ENCODE measurements around the gene SPRR5.

Gene SPRR5

DNA sequence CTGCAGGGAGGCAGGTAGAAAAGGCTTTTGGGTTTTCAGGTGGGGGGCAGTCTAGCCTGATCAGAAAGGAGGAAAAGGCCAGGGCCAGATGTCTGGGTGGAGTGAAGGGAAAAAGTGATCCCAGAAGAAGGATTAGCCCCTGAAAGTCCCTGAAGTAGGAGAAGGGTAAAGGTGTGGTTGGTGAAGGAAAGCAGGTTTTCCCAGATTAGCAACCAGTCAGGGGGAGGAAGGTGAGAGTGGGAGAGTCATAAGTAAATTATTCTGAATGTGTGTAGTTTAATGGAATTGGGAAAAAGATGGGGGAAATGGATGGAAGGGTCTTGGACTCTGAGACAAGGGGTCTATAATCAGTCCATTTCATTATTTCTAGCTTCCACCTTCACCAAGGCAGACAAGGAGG, 36.2 kb downstream of the SPRR5 start:
- no peak for DNase-seq (ENCODE audit: low spot score)

DNA sequence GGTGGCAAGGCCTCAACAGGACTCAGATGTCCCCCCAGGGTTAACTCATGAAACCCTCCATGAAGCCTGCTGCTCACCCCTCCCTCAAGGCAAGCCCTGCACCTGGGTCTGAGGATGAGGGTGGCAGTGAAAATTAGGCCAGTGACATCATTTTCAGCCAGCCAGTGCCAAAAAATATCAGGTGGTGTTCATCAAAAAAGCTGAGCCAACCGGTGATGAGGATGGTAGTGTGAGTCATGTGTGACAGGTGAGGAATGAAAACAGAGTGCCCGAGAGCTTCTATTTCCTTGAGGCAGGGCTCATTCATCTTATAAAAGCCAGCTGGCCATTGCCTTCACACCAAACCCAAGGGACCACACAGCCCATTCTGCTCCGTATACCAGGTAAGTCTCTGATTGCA, 36.7 kb downstream of the SPRR5 start, which contains the start of gene SPRR1A:
SPRR1A (plus strand) TSS at position 339 of the 400 bp plus-strand sequence. CDS start 1,150 bp downstream, outside the sequence.
- no peak for DNase-seq (ENCODE audit: low spot score)

DNA sequence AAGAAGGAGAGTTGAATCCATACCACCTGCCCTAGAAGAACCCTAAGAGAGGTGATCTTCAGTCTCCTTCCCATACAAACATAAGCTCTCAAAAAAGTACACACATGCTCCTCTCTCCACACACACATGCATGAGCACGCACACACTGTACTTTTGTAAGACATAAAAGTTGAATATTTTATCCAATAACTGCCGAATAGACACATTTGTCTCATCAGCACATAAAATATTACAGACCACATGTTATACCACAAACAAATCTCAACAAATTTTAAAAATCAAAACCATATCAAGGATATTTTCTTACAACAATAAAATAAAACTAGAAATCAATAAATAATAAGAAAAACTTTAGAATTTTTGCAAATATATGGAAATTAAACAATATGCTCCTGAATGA, 39.6 kb downstream of the SPRR5 start:
- DNase-seq (ENCODE audit: low spot score): no peak

DNA sequence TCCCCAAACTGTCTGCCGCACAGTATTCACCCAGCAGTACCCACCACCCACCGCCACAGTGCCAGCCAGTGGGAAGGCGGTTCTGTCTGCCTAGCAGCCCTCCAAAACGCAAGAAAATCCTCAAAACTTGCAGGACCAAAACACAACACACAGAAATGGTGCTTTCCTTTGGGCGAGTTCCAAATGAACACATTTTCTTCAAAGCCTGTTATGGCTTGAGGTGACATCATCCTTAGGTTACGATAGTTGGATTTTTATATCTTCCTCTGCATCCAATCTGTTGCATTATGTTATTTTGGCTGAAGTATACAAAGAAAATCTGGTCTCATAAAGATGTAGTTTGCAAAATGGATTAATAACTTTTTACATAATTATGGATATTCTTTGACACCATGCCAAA, 46.2 kb downstream of the SPRR5 start:
- no peak for DNase-seq (ENCODE audit: low spot score)

DNA sequence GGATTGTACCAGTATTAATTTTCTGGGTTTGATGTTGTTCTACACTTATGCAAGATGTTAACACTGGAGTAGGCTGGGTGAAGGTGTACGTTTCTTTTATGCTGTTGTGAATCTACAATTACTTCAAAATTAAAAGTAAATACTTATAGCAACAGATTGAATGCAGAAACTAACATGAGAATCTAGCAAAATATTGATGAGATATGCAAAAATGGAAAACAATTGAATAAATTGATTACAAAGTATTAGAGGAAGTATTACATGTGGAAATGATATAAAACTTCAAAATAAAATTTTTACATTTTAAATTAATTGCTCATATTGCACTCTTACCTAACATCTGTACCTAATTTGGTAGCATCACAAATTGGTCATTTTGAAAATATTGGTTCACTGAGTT, 48.8 kb downstream of the SPRR5 start:
- no peak for DNase-seq (ENCODE audit: low spot score)

DNA sequence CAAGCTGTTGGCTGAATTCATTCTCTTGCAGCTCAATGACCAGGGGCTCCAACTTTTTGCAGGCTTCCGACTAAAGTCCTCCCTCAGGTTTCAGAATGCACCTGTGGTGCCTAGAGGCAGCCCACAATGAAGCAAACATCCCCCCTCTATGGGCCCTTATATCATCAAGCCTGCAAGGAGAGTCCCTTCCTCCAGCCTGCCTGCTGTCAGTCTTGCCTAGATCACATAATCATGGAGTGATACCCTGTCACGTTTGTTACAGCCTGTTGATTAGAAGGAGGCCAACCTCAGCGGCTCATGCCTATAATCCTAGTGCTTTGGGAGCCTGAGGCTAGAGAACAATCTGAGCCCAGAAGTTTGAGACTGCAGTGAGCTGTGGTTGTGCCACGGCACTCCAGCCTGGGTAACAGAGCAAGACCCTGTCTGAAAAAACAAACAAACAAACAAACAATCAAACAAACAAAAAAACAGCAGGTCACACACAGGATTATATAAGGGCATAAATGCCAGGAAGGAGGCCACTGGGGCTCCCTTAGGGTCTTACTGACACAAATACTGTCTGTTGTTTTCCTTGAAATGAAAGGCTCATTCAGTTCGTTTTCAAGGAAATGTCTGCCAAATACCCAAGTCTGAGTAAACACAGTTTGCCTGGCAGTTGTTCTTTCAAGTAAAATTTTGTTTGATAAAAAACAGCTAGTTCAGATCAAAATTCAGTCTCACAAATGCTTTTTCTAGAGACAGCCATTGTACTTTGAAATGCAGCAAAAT, 49.8 kb downstream of the SPRR5 start:
- DNase-seq (ENCODE audit: low spot score): no peak

DNA sequence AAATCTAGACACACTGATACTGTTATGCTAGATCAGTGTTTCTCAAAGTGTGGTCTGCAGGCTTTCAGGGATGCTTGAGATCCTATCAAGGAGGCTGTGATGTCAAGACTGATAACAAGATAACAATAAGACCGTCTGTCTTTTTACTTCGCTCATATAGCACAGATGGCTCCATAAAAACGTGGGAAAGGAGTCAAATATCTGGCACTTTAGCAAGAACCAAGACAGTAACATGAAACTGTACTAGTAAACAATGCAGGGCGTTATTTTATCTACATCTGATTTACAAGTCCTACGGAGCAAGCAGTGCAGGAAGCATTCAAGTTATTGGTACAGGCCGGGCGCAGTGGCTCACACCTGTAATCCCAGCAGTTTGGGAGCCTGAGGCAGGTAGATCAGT, 50.9 kb downstream of the SPRR5 start:
- DNase-seq (ENCODE audit: low spot score): no peak

DNA sequence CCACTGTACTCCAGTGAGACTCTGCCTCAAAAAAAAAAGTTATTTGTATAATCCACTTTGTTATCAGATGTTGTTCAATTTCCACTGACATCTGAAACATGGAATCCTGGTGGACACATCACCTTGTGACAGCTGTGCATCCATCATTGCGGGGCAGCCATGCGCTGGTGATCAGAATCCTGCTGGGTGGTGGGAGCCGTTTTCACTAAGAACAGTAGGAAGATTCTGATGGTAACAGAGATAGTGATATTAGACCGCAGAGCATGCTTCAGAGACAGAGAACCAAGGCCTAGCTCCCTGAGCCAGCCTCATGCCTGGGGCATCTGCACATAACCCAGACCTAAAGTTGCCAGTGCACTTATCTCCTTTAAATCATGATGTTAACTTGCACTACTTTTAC, 51.5 kb downstream of the SPRR5 start:
- no peak for DNase-seq (ENCODE audit: low spot score)

Data from hematopoietic multipotent progenitor cell treated with erythropoietin and hydrocortisone succinate and interleukin-3 and kit ligand, for 15 days (in vitro differentiated cells).